ENCODE data around the gene NRXN3.

DNA sequence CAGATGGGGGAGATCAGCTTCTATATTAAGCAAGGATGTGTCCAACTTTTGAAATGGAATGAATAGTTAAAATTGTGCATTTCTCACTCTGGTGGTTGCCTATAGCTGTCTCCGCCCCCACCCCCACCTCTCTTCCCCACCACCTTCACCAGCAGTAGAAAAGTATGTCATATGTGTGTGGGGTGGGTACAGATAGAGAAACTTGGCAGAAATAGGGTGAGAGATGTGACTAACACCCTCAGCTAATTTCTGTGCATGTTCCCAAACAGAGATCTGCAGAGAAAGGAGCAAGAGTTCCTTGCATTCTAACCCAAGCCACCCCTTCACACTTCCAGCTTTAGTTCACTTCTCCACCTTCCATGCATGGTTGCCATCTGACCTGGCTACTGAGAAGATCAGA, 980.1 kb downstream of the NRXN3 start:
- no peak for TF ChIP-seq CTCF (conservative IDR thresholded peaks at IDR 0.05; ENCODE audit: low read length)
- TF ChIP-seq EZH2phosphoT487 (IDR thresholded peaks at IDR 0.05; ENCODE audit: borderline replicate concordance, low read depth, low read length): no peak
